A549 (cell line): Measurements from ENCODE around the gene ATXN7L1. TPM values are rescaled to one million over a fixed set of nuclear protein-coding genes. Genes with fewer than 3 reads are reported as not detected.
A peak's percentile ranks its signal among the peaks of the same experiment; 100 is the strongest.

Source experiments
- ATAC-seq, 2 experiments: fragments of 200-7000 bp in 1 of 2; fragments of >200 bp in 1 of 2; cut with Nextera tagmentation in 1 of 2; cut with Tn5 transposase in 1 of 2; 3 replicates each; pipeline versions ENCODE4 v1.8.0 to v1.9.1; 2018 to 2020; ENCODE audit warnings: mild to moderate bottlenecking in 1 of 2, moderate library complexity in 1 of 2
- CTCF ChIA-PET: fragments of 300-600 bp; sonication (Branson Sonifier 250); formaldehyde crosslinking; extraction: SDS; loops from one replicate; lab custom pipeline; 2021; ENCODE audit warnings: antibody characterized with exemption, inconsistent platforms; lab: Yijun Ruan, JAX
- POLR2A ChIA-PET: fragments of 350-600 bp; formaldehyde crosslinking; extraction: SDS; loops from one replicate; lab custom pipeline; 2021; ENCODE audit warnings: antibody characterized with exemption, inconsistent platforms; lab: Yijun Ruan, JAX
- DNase-seq, 2 experiments: peaks; one replicate each; pipeline versions ENCODE4 v3.0.0 to v3.0.0-alpha.2; 2011 to 2016; ENCODE audit warnings: low read depth in 1 of 2, low spot score in 1 of 2
- FAIRE-seq: peaks from 2 replicates; lab custom pipeline; 2011; peaks lifted over from hg19 to GRCh38; lab: Jason Lieb, UNC
- H3K27ac ChIP-seq, 2 experiments: fragments of >200 bp; sonication (Bioruptor Twin); formaldehyde crosslinking; 3 replicates each; pipeline ENCODE4 v1.5.1; 2016 to 2017
- H3K4me1 ChIP-seq: fragments of >200 bp; sonication (Bioruptor Twin); formaldehyde crosslinking; 3 replicates; pipeline ENCODE4 v1.6.1; 2016
- H3K4me2 ChIP-seq: fragments of >200 bp; sonication (Bioruptor Twin); formaldehyde crosslinking; 3 replicates; pipeline ENCODE4 v1.6.1; 2016
- H3K4me3 ChIP-seq: fragments of >200 bp; sonication (Bioruptor Twin); formaldehyde crosslinking; 3 replicates; pipeline ENCODE4 v1.5.1; 2016
- H3K9me3 ChIP-seq: fragments of >200 bp; sonication (Bioruptor Twin); formaldehyde crosslinking; 3 replicates; pipeline ENCODE4 v1.6.1; 2016
- CBX8 ChIP-seq: fragments of 200-600 bp; sonication (generic); IDR thresholded peaks from 2 replicates; pipeline ENCODE4 v1.6.1; 2016
- CEBPB ChIP-seq, 2 experiments: fragments of >200 bp in 1 of 2; sonication (Bioruptor Twin) in 1 of 2; formaldehyde crosslinking in 1 of 2; IDR thresholded peaks; 2 replicates each; pipeline ENCODE4 v1.6.1; 2012 to 2016
- EP300 ChIP-seq, 2 experiments: fragments of >200 bp; sonication (Bioruptor Twin); formaldehyde crosslinking; IDR thresholded peaks; 2 replicates in 1 of 2; 3 replicates in 1 of 2; pipeline ENCODE4 v1.6.1; 2016 to 2017
- ESRRA ChIP-seq: fragments of 150-350 bp; IDR thresholded peaks from 2 replicates; pipeline ENCODE4 v1.6.1; 2014; ENCODE audit warnings: mild to moderate bottlenecking, low read length, borderline replicate concordance
- FOXS1 ChIP-seq: fragments of 250-450 bp; sonication (Bioruptor Pico); IDR thresholded peaks from 2 replicates; pipeline ENCODE4 v1.5.0; 2020; ENCODE audit warnings: mild to moderate bottlenecking, moderate library complexity
- HDAC2 ChIP-seq: fragments of 200-600 bp; sonication (generic); IDR thresholded peaks from 2 replicates; pipeline ENCODE4 v1.6.1; 2016
- HEYL ChIP-seq: fragments of 250-450 bp; sonication (Bioruptor Pico); IDR thresholded peaks from 2 replicates; pipeline ENCODE4 v1.8.0; 2021; ENCODE audit warnings: mild to moderate bottlenecking, moderate library complexity
- HOXB5 ChIP-seq: fragments of 250-450 bp; sonication (Bioruptor Pico); IDR thresholded peaks from 2 replicates; pipeline ENCODE4 v1.5.0; 2020; ENCODE audit warnings: mild to moderate bottlenecking, moderate library complexity
- MAZ ChIP-seq: fragments of 150-350 bp; IDR thresholded peaks from 2 replicates; pipeline ENCODE4 v1.6.1; 2014; ENCODE audit warnings: antibody characterized with exemption, low read depth, low read length, borderline replicate concordance
- MYC ChIP-seq: IDR thresholded peaks from 2 replicates; pipeline ENCODE4 v1.6.1; 2012; ENCODE audit warnings: mild to moderate bottlenecking, inconsistent platforms, low read length, improper control_type of control experiment, borderline replicate concordance
- NFE2L2 ChIP-seq: fragments of 150-350 bp; conservative IDR thresholded peaks from 2 replicates; pipeline ENCODE4 v1.6.1; 2014; ENCODE audit warnings: low read length
- NPAS2 ChIP-seq: fragments of 250-450 bp; sonication (Bioruptor Pico); IDR thresholded peaks from 2 replicates; pipeline ENCODE4 v1.8.0; 2022; ENCODE audit warnings: mild to moderate bottlenecking, moderate library complexity, borderline replicate concordance
- NR3C1 ChIP-seq: fragments of >200 bp; sonication (Bioruptor Twin); formaldehyde crosslinking; IDR thresholded peaks from 3 replicates; pipeline ENCODE4 v1.6.1; 2017
- POLR2AphosphoS2 ChIP-seq: conservative IDR thresholded peaks from 2 replicates; pipeline ENCODE4 v1.6.1; 2012; ENCODE audit warnings: low read length, improper control_type of control experiment, inconsistent platforms
- TFCP2L1 ChIP-seq: fragments of 250-450 bp; sonication (Bioruptor Pico); IDR thresholded peaks from 2 replicates; pipeline ENCODE4 v1.5.0; 2021; ENCODE audit warnings: mild to moderate bottlenecking
- TP53 ChIP-seq: fragments of 250-450 bp; sonication (Bioruptor Pico); IDR thresholded peaks from 2 replicates; pipeline ENCODE4 v1.5.0; 2021; ENCODE audit warnings: mild to moderate bottlenecking, moderate library complexity
- ZC3H11A ChIP-seq: fragments of 450-650 bp; IDR thresholded peaks from 2 replicates; pipeline ENCODE4 v1.6.1; 2014; ENCODE audit warnings: antibody characterized with exemption, mild to moderate bottlenecking
- WGBS: methylation state at CpG from one replicate; pipeline ENCODE4 v1.1.6; 2017; ENCODE audit errors: missing lambda C conversion rate; 5-methylcytosine and 5-hydroxymethylcytosine counted together
- polyA plus RNA-seq, 4 experiments: library from polyadenylated mRNA; depleted of rRNA in 3 of 4; stranded (reverse); fragments of >200 nt; fragmentation: RNase III in 1 of 4; extraction: RNeasy Plus Mini Kit Qiagen cat#74134 plus additional on column Dnase treatment in 1 of 4; gene quantifications; 2 replicates in 3 of 4; 3 replicates in 1 of 4; pipeline ENCODE4 v1.2.3, GENCODE V29; 2011 to 2017
- TF ChIP-seq, protein P1 (sequence below): fragments of 200-600 bp; sonication (generic); IDR thresholded peaks from 2 replicates; pipeline ENCODE4 v1.6.1; 2016; ENCODE audit warnings: antibody characterized with exemption, mild to moderate bottlenecking, moderate library complexity
- TF ChIP-seq, protein P2 (sequence below): fragments of >200 bp; sonication (Bioruptor Twin); formaldehyde crosslinking; IDR thresholded peaks from 2 replicates; pipeline ENCODE4 v1.6.1; 2016
- TF ChIP-seq, protein P3 (sequence below): fragments of >200 bp; sonication (Bioruptor Twin); formaldehyde crosslinking; IDR thresholded peaks from 3 replicates; pipeline ENCODE4 v1.6.1; 2016

Gene ATXN7L1
- polyA plus RNA-seq, 2 of the 4 experiments (the other 2 are of a cell fraction), result 4.5 to 5.7 TPM

DNA sequence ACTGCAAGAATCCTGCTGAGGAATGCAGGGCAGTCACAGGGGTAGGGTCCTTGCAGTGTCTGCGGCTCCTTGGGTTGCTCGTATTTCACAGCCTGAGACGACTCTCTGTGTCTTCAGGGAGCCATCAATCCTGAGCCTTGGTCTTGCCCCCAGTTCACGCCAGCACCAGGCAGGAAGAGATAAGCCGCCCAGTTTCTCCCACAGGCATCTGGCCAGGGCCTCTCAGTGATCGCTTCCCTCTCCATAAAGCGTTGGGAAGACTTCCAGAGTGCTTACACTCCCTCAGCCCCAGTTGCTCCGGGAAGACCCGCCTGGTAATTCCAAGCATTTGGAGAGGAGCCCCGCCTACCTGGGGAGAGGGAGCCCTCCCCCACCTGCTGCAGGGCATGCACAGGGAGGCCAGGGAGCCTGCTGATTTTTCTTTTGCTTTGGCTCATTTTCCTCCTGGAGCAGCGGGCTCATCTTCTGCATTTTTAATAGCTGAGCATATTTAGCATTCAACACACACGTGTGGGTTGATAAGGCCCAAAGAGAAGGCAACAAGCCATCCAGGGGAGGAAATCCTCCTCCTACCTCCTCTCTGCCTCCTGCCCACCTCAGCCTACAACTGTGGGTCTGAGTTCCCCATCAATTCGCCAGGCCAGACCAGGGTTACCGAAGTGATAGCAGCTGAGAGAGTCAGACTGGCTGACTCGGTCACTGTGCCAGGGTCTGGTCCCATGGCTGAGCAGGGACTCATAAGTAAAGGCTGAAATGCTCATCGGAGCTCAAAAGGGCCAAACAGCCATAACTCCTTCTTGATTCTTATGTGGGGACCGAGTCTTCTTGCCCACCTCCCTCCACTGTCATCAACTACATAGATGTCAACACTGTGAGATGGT lies 220.7 kb downstream of the ATXN7L1 start:
- no peak for DNase-seq
- CTCF ChIA-PET, result interaction anchor here (0.9 to 13.7 kb wide), 9 partner anchors 9 to 498 kb away, joined by 3 to 127 read pairs (median 4); no protein-coding TSS in a partner anchor
- ATAC-seq, result no peak
- no peak overlapping the region for H3K4me2 ChIP-seq
- 84% methylated on average over 17 of the region's 17 CpGs for WGBS
- H3K9me3 ChIP-seq, result no peaks in the 10 kb centered on the region
- no peak overlapping the region for H3K4me3 ChIP-seq
- H3K4me1 ChIP-seq, result peaks cover 8% of the 10 kb centered on the region
- POLR2A ChIA-PET, result no interaction called here
- no peak overlapping the region for H3K27ac ChIP-seq
- no peak for FAIRE-seq
- TF ChIP-seq, protein P1, sequence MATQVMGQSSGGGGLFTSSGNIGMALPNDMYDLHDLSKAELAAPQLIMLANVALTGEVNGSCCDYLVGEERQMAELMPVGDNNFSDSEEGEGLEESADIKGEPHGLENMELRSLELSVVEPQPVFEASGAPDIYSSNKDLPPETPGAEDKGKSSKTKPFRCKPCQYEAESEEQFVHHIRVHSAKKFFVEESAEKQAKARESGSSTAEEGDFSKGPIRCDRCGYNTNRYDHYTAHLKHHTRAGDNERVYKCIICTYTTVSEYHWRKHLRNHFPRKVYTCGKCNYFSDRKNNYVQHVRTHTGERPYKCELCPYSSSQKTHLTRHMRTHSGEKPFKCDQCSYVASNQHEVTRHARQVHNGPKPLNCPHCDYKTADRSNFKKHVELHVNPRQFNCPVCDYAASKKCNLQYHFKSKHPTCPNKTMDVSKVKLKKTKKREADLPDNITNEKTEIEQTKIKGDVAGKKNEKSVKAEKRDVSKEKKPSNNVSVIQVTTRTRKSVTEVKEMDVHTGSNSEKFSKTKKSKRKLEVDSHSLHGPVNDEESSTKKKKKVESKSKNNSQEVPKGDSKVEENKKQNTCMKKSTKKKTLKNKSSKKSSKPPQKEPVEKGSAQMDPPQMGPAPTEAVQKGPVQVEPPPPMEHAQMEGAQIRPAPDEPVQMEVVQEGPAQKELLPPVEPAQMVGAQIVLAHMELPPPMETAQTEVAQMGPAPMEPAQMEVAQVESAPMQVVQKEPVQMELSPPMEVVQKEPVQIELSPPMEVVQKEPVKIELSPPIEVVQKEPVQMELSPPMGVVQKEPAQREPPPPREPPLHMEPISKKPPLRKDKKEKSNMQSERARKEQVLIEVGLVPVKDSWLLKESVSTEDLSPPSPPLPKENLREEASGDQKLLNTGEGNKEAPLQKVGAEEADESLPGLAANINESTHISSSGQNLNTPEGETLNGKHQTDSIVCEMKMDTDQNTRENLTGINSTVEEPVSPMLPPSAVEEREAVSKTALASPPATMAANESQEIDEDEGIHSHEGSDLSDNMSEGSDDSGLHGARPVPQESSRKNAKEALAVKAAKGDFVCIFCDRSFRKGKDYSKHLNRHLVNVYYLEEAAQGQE, result no peak
- TF ChIP-seq TP53 (CRISPR knock-in tag) (no peak), CBX8 (no peak), ZC3H11A (no peak), HOXB5 (CRISPR knock-in tag) (no peak), NFE2L2 (no peak), MYC (no peak), TFCP2L1 (CRISPR knock-in tag) (no peak), HEYL (no peak), NR3C1 (no peak), FOXS1 (CRISPR knock-in tag) (no peak), EP300 (IDR thresholded peaks at IDR 0.05) (no peak), NPAS2 (CRISPR knock-in tag) (no peak), POLR2AphosphoS2 (no peak), HDAC2 (no peak)
- TF ChIP-seq, protein P2, sequence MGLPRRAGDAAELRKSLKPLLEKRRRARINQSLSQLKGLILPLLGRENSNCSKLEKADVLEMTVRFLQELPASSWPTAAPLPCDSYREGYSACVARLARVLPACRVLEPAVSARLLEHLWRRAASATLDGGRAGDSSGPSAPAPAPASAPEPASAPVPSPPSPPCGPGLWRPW, result no peak
- TF ChIP-seq, protein P3, sequence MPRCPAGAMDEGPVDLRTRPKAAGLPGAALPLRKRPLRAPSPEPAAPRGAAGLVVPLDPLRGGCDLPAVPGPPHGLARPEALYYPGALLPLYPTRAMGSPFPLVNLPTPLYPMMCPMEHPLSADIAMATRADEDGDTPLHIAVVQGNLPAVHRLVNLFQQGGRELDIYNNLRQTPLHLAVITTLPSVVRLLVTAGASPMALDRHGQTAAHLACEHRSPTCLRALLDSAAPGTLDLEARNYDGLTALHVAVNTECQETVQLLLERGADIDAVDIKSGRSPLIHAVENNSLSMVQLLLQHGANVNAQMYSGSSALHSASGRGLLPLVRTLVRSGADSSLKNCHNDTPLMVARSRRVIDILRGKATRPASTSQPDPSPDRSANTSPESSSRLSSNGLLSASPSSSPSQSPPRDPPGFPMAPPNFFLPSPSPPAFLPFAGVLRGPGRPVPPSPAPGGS, result no peak
- TF ChIP-seq, all 56 proteins: peak for 0

DNA sequence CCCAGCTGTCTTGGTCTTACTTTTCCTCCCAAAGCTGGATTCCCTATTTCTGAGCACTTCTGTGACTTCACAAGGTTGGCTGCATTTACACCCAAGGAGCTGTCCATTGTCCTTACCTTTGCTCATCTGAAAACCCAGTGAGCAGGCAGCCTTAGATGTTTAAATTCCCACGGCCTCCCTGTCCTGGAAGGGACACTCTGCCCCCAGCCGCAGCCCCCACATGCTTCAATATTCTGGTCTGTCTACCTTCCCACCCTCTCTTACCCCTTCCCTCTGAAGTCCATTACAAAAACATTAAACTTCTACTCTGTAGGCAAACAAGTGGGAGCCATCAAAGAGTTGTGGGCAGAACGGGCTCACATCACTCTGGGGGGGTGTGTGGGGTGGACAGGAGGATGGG lies 221.3 kb downstream of the ATXN7L1 start:
- Histone ChIP-seq H3K4me1 (peaks cover 15% of the 10 kb centered on the region), H3K4me3 (no peak overlapping the region), H3K27ac (no peak overlapping the region), H3K4me2 (no peak overlapping the region), H3K9me3 (no peaks in the 10 kb centered on the region)
- DNase-seq (no peak), FAIRE-seq (no peak), ATAC-seq (no peak)
- TF ChIP-seq MAZ, result no peak
- TF ChIP-seq, protein P1, result peak; percentile 71
- TF ChIP-seq ESRRA, result no peak
- TF ChIP-seq CEBPB (IDR thresholded peaks at IDR 0.05), result no peak
- WGBS, result 81% methylated on average over 3 of the region's 3 CpGs
- POLR2A ChIA-PET, result no interaction called here
- CTCF ChIA-PET, result interaction anchor here (1.2 to 13.7 kb wide), 5 partner anchors 8 to 388 kb away, joined by 3 to 127 read pairs (median 6); no protein-coding TSS in a partner anchor
